Posterior vena cava (tissue), 2 donors: ENCODE data around the gene MDFIC. TPM values are rescaled to one million over a fixed set of nuclear protein-coding genes. Genes with fewer than 3 reads are reported as not detected.

Experiments
- DNase-seq: peaks from one replicate; pipeline ENCODE4 v3.0.0-alpha.2; 2020; ENCODE audit warnings: low spot score
- intact Hi-C, 2 donors: fragments of 100-400 bp; cut with DNase I; formaldehyde crosslinking; loops; one replicate each; pipeline versions ENCODE4 v1.14.1 to v1.14.2; 2022 to 2023
- total RNA-seq, 2 donors: library from RNA; stranded (reverse); fragmentation: NEBNext Ultra II Directional; extraction: Animal tissue kit (Norgen Biotek cat#: 25700); gene quantifications; one replicate each; pipeline ENCODE4 v1.2.1, GENCODE V29; 2021
- donor health status: DM: yes; HTN: yes; CAD: no.
- donor health status: DM: yes; HTN: yes; CAD: no.

MDFIC gene
- total RNA-seq, 2 donors from 2014 or later: 27.0 to 28.7 TPM

DNA sequence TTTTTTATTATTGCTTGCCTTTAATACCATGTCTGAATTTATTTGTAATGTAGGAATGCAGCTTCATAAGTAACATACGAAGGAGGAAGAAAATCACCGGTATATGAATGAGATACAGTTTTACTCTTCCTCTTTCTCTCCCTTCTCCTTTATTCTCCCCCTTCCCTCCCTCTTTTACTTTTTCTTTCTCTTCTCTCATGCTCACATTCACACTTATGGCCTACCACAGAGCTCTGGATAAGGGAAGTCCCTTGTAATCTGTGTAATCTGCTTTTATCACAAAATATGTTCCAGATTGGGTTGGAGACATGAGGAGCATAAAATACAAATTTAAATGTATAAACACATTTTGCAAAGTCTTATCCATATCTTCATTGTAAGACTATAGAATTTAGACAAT lies 59.4 kb downstream of the MDFIC start:
- DNase-seq: no peak
- intact Hi-C loops: no loop called here

DNA sequence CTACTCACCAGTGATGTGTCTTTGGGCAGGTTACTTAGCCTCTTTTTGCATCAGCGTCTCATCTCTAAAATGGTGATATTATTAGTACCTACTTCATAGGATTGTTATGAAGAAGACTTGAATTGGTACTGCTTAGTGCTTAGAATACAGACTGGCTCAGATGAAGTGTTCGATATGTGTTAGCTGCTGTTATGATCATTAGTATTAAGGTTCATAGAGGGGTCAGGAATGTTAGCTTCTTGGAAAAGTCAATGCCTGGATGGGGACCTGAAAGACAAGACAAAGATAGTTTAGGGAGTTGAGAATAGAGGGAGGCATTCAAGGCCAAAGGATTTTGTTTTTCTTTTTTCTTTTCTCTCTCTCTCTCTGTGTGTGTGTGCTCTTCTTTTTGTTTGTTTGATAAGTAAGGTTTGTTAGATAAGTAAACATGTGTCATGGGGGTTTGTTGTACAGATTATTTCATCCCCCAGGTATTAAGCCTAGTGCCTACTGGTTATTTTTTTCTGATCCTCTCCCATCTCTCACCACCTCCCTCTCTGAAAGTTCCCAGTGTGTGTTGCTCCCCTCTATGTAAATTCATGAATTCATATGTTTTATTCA lies 63.3 kb downstream of the MDFIC start:
- DNase-seq: no peak
- intact Hi-C loops: loop anchor here in 1 of 2 donors (5.0 kb wide), 1 partner anchor 868 kb away; no protein-coding TSS in a partner anchor

DNA sequence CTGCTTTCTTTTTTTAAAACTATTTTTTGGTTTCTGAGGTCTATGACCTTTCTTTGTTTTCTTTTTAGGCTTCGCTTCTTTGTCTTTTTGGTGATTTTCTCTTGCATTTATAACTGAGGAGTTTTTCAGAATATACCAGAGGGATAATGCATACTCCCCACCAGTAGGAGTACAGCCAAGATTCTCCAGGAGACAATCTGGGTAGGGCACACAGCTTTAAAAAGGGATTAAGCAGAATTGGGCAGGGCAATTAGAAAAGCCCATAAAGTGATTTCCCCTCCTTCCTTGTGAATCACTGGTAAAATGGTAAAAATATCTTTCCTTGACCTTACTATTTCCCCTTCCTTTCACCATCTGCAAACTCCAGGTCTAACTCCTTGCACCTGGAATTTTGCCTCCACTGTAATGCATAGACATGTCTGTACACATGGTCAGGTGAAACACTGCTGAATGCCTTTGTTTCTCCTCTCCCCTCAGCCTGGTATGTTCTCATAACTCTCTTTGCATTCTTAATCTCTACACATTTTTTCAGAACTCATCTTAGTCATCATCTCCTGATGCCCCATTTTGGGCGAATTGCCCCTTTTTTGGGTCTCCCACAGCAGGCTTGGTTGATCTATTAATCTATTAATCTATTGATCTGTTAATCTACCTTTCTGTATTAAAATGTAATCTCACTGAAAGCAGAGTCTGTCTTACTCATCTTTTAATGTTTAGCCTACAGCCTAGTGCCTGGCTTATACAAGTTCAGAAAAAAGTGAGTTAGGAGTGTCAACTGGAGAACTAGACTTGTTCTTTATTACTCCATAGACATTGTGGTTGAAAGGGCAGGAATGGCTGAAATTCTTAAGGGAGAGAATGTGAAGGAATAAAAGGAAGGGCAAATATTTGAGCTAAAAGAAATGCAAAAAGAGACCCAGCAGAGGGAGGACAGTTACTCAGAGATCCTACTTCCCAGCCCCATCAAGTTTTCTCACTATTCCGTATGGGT lies 64.6 kb downstream of the MDFIC start:
- no peak for DNase-seq
- intact Hi-C loops: loop anchor here in 1 of 2 donors (5.0 kb wide), 1 partner anchor 869 kb away; no protein-coding TSS in a partner anchor

DNA sequence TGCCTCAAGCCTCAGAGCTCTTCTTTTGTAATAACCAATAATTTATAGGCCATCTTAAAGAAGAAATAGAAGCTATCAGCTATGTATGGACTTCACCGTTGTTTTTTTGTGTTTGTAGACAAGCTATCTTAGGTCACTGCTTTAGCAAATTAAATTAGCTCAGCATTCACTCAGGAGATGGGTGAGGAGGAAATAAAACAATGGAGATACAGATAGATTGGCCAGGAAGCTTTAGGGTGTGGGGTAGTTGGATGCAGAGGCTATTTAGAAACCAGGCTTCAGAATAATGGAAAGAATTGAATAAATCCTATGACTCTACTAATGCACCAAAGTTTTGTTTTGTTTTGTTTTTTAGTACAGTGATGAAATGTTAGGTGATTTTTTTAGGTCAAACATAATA lies 66.1 kb downstream of the MDFIC start:
- intact Hi-C loops: loop anchor here in 1 of 2 donors (5.0 kb wide), 1 partner anchor 871 kb away; no protein-coding TSS in a partner anchor
- DNase-seq: no peak

DNA sequence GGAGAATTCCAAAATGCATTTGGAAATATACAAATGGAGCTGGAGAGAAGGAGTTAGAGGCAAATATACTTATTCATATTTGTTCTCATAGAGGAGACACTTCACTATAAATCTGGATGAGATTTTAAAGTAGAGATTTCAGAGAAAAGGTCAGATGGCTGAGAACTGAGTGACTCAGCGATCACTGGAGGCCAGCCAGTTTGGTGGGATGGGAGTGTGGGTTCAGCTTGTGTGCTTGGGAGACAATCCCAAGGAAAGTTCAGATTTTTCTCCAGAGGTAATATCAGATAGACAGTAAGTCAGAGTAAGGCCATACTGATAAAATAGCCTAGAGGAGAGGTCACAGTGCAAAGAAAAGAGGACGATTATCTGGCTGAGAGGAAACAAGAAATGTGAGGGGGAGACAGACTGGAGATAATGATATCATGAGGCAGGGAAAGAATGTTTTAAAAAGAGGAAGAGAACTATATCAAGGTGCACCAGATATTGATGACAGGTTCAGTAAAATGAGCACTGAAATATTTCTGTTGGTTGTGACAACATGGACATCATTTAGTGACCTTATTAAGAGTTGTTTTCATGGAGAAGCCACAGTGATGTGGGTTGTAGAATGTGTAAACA lies 67.0 kb downstream of the MDFIC start:
- DNase-seq: peak; percentile 94
- intact Hi-C loops: loop anchor here in 1 of 2 donors (5.0 kb wide), 1 partner anchor 872 kb away; no protein-coding TSS in a partner anchor

DNA sequence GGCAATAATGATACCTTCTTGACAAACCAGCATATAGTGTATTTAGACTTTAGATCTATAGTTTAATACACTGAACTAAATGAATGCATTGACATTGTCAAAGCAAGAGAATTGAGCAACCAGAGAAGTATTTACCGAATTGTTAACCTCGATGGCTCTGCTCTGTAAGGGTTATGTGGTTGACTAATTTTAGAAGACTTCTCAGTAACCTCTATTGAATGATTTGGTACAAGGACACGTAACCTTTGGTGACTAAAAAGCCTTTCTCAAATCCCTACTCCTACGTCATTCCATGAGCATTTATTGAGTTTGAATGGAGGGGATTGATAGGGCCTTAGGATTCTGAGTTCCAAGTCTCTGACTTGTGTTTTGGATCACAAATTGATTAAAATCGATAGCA lies 67.6 kb downstream of the MDFIC start:
- intact Hi-C loops: loop anchor here in 1 of 2 donors (5.0 kb wide), 1 partner anchor 872 kb away; no protein-coding TSS in a partner anchor
- DNase-seq: no peak

DNA sequence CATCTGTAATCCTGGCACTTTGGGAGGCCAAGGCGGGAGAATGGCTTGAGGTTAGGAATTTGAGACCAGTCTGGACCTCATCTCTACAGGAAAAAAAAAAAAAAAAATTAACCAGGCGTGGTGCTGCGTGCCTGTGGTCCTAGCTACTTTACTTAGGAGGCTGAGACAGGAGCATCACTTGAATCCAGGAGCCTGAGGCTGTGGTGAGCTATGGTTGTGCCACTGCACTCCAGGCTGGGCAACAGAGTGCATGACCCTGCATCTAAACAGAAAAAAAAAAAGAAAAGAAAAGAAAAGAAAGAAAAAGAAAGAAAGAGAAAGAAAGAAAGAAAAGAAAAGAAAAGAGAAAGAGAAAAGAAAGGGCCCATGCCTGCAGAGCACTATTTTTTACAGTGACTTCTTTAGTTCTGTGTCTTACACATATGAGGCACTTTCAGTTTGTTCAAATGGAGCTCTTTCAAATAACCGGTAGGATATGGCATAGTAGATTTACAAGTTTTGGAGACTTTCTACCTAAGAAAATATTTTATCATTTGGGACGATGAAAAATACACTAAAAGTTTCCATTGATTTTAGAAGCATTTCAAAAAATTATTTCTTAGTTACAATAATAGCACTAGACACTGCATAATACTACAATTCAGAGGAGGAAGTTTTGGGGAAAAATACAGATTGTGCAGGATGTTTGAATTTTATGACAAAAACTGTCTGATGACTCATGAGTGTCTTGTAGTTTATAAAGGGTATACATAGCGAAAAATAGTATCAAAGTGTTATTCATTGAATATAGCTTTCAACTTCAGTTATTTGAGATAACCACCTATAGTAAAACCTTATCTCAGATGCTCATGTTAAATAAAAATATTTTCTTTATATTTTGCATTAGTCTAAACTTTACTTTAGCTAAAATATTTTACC lies 75.9 kb downstream of the MDFIC start:
- intact Hi-C loops: no loop called here
- DNase-seq: no peak

DNA sequence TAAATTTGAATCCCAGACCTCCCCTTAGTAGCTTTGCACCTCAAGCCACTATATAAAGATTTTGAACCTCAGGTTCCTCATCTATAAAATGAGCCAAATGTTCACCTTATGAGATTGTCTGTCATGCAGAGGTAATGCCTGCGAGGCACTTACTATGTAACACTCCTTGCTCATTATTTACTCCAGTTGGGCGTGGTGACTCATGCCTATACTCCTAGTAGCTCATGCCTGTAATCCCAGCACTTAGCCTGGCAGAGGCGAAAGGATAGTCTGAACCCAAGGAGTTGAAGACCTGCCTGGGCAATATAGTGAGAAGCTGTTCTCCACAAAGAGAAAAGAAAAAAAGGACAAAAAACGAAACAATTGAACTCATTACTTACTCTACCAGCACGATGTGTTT lies 82.2 kb downstream of the MDFIC start:
- intact Hi-C loops: no loop called here
- DNase-seq: no peak

DNA sequence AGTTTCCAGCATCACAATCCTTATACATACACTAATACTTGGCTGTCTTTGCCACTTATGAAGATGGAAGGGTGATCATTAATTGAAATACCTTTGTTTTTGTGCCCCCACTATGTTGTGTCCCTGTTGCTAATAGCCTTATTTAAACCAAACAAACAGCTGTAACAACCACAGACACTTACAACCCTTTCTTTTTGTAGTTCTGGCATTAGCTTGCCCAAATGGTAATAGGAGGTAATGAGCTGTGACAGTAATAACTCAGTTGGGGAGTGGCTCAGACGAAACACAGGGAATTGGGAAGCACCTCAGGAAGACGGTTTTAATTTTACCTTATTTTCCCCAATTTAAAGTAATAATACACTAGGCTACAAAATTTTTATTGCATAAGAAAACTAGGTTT lies 83.4 kb downstream of the MDFIC start:
- intact Hi-C loops: no loop called here
- no peak for DNase-seq

DNA sequence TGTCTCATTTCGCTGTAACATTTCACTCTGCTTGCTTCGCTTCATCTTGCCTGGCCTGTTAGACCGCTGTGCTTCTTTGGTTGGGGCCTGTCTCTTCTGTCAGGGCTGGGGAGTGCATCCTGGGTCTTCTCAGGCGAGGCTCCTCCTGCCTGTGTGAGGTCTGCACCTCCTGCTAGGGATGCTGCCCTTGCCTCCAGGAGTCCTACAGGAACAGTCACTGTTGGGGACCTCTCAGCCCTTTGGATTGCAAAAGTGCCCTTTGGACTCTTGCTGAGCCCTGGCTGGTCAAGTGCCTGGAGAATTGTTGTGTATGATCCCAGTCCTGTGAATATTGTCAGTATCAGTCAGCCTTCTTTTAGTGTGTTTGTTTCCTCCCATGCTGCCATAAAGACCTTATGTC lies 84.1 kb downstream of the MDFIC start:
- intact Hi-C loops: no loop called here
- DNase-seq: no peak

DNA sequence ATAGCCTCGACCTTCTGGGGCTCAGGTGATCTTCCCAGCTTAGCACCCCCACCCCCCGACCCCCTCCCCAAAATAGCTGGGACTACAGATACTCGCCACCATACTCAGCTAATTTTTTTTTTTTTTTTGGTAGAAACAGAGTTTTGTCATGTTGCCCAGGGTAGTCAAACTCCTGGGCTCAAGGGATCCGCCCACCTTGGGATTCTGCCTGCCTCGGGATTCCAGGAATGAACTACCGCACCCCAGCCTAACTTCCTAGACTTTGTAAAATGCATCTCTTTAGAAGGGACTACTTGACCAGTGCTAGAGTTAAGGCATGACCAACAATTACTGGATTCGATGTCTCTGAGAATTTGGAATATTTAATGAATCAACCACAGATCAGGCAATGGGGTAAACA lies 85.9 kb downstream of the MDFIC start:
- no peak for DNase-seq
- intact Hi-C loops: no loop called here

DNA sequence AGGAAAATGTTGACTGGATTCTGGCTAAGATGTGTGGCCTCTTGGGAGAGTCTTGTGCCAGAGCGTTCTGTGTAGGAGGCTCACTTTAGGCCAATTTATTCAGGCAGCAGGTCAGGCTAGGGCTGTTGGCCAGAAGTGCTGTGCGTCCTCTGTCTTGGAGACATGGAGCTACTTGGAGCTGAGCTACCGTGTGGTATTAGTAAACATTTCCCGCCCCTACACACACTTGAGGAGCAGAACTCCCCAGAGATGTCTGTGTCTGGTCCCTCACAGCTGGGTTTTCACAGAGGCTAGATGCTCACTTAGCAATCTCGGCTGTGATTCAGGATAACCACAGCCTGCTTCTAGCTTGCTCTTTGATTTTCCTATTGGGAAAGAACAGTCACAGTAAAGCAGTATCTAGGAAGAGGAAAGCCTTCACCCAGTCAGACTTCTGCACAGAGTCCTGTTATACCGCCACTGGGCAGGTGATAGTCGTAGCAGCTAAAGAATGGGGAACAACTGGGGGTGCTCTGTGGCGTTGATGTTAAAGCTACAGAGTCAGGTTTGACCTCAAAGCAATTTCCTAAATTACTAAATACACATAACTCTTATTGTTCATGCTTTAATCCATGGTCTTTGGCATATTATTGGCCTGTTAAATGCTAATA lies 86.7 kb downstream of the MDFIC start:
- intact Hi-C loops: no loop called here
- DNase-seq: peak; percentile 92

DNA sequence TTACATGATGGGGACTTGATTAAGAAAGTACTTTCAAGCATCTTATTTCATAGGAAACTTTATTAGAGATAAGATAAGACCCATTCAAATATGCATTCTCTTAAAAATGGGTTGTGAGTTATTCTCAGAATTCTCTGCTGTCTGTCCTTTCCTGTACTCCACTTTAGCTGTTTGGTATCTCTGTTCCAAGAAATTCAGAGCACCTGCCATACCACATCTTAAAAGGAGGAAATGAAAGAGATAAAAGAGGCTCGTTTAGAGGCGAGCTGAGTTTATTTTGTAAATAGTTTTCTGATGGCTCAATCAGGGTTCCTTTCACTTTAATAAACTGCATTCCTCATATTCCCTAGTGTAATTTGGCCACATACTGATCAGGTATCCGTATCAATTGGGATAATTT lies 87.2 kb downstream of the MDFIC start:
- DNase-seq: no peak
- intact Hi-C loops: no loop called here

DNA sequence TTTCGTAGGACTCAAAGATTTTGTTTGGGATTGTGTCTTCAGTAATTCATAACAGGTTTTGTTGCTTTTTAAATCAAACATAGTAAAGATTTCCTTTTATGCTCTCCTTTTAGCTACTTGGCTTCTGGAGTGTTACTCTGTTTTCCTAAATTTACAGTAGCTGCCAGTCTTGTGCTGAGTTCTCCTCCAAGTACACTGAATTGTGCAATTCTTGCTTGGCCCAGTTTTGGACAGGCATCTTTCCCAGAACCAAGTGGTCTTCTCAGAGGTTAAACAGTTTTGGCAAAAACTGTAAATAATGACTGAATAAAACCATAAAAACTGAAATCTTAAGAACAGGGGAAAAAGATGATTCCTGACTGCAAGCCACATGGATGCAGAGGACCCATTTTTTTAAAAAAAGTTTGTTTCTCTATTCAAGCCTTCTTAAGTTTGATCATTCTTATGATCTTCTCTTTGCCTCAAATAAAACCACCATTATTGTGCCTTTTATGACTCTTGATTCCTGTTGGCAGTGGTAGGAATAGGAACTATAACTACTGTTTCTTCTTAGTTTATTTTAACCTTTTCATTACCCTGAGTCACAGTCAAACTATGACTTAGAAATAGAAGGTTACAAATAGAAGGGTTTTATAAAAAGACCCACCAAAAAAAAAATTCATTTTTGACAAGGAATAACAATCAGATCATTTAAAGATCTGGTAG lies 88.0 kb downstream of the MDFIC start:
- DNase-seq: no peak
- intact Hi-C loops: no loop called here

DNA sequence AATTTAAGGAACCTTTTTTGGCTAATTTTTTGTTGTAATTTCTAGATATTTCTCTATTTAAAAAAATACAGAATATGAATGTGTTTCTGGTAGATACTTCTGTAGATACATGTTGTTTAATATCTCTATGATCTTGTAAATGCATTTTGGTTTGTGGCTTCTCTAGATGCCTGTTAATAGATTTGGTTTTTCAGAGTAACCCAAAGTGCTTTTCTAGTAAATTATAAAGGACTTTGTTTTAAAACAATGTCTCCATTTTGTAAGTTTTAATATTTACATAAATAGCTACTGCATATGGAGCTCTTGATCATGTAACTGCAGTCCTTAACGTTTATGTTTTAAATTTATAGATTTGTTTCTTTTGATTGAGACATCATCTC lies 88.5 kb downstream of the MDFIC start:
- no peak for DNase-seq
- intact Hi-C loops: no loop called here

DNA sequence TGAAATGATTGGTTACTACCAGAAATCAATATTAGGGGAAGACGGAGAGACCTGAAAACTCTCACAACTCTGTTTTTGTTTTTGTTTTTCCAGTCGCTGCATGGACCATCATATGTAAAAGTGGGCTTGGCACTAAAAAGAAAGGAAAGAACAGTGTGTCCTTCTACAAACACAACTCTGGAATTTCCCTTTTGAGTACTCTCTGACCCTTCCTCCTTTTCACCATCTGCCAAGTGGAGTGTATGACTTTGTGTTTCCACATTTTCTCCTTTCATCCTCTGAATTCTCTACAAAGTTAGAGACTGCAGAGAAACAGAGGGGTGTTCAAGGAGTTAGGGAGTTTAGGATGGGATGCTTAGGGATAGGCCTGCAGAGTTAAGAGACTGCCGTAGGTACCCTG lies 92.0 kb downstream of the MDFIC start:
- intact Hi-C loops: no loop called here
- DNase-seq: no peak

DNA sequence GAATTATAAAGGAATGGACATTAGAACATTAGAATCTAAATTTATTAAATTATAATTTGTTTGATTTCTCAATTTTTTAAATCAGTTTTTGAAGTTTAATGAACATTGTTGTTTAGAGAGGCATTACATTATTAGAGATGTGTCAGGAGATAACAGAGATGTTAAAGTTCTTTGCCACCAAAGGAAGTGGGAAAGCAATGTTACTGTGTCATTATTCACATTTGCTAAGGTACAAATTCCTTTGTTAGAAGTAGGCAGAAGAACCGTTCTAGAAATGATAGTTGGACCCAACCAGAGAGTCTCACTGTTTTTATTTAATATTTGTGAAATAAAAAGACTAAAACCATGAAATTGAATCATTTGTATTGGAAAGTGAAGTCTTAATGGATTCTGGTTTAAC lies 92.9 kb downstream of the MDFIC start:
- DNase-seq: no peak
- intact Hi-C loops: no loop called here

DNA sequence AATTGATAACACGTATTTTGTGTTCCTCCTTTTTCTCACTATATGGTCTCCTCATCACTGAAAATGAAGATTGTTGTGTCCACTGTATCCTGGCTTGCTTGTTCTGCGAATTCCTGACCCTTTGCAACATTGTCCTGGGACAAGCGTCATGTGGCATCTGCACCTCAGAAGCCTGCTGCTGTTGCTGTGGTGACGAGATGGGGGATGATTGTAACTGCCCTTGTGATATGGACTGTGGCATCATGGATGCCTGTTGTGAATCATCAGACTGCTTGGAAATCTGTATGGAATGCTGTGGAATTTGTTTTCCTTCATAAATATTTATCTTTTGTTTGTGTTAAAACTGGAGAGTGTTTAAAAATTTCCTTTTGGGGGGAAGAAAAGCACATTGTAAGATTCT lies 93.7 kb downstream of the MDFIC start:
- no peak for DNase-seq
- intact Hi-C loops: no loop called here
